Parathyroid adenoma (tissue), 2 donors: ENCODE results near the gene ETV3.

Source experiments
- H2AFZ ChIP-seq: fragments of 300-600 bp; sonication (generic); one replicate; pipeline ENCODE4 v1.7.0; 2017; ENCODE audit warnings: antibody characterized with exemption, mild to moderate bottlenecking
- H3K27ac ChIP-seq: fragments of 300-600 bp; sonication (generic); one replicate; pipeline ENCODE4 v1.7.0; 2017
- H3K27me3 ChIP-seq: fragments of 300-600 bp; sonication (generic); one replicate; pipeline ENCODE4 v1.7.0; 2017; ENCODE audit warnings: low read length; ENCODE audit not compliant: control insufficient read depth, insufficient read depth
- H3K36me3 ChIP-seq: fragments of 300-600 bp; sonication (generic); one replicate; pipeline ENCODE4 v1.7.0; 2017; ENCODE audit warnings: low read length; ENCODE audit not compliant: control insufficient read depth, insufficient read depth
- H3K4me1 ChIP-seq: fragments of 300-600 bp; sonication (generic); one replicate; pipeline ENCODE4 v1.7.0; 2017; ENCODE audit warnings: control low read depth
- H3K4me2 ChIP-seq: fragments of 300-600 bp; sonication (generic); one replicate; pipeline ENCODE4 v1.7.0; 2017; ENCODE audit warnings: low read length
- H3K4me3 ChIP-seq: fragments of 300-600 bp; sonication (generic); one replicate; pipeline ENCODE4 v1.7.0; 2017; ENCODE audit warnings: low read depth, low read length
- H3K79me2 ChIP-seq: fragments of 300-600 bp; sonication (generic); one replicate; pipeline ENCODE4 v1.7.0; 2017; ENCODE audit warnings: control low read depth
- H3K9ac ChIP-seq: fragments of 300-600 bp; sonication (generic); one replicate; pipeline ENCODE4 v1.7.0; 2017; ENCODE audit warnings: mild to moderate bottlenecking
- H3K9me3 ChIP-seq: fragments of 300-600 bp; sonication (generic); one replicate; pipeline ENCODE4 v1.7.0; 2017; ENCODE audit warnings: low read length; ENCODE audit not compliant: control insufficient read depth
- CTCF ChIP-seq: fragments of 300-600 bp; sonication (generic); IDR thresholded peaks from one replicate; pipeline ENCODE4 v1.7.0; 2017; ENCODE audit warnings: antibody characterized with exemption, mild to moderate bottlenecking
- donor health status: primary hyperparathyroidism.

The ETV3 gene

GRCh38 chr1:157181258-157181657 is 43.1 kb upstream of the ETV3 start:
- H3K4me3 ChIP-seq: no peak overlapping the region
- no peak overlapping the region for H3K9ac ChIP-seq
- H3K36me3 ChIP-seq: no peaks in the 10 kb centered on the region
- H2AFZ ChIP-seq: no peak overlapping the region
- no peak for TF ChIP-seq CTCF
- no peak overlapping the region for H3K4me2 ChIP-seq
- no peak overlapping the region for H3K27ac ChIP-seq
- H3K27me3 ChIP-seq: no peaks in the 10 kb centered on the region
- no peaks in the 10 kb centered on the region for H3K79me2 ChIP-seq
- no peaks in the 10 kb centered on the region for H3K4me1 ChIP-seq
- H3K9me3 ChIP-seq: no peaks in the 10 kb centered on the region

- Histone ChIP-seq H3K4me3 (no peak overlapping the region), H3K9me3 (no peaks in the 10 kb centered on the region), H3K9ac (no peak overlapping the region), H3K4me1 (no peaks in the 10 kb centered on the region), H3K27ac (no peak overlapping the region), H3K27me3 (no peaks in the 10 kb centered on the region), H3K4me2 (no peak overlapping the region), H3K36me3 (no peaks in the 10 kb centered on the region), H3K79me2 (no peaks in the 10 kb centered on the region), H2AFZ (no peak overlapping the region)
- TF ChIP-seq CTCF: no peak
These were observed 40.3 kb upstream of the ETV3 start for GRCh38 chr1:157178490-157178889.

- Histone ChIP-seq H3K4me3 (no peak overlapping the region), H3K36me3 (no peaks in the 10 kb centered on the region), H3K79me2 (no peaks in the 10 kb centered on the region), H3K4me1 (no peaks in the 10 kb centered on the region), H3K4me2 (no peak overlapping the region), H3K9ac (no peak overlapping the region), H2AFZ (no peak overlapping the region), H3K27me3 (no peaks in the 10 kb centered on the region), H3K9me3 (no peaks in the 10 kb centered on the region), H3K27ac (no peak overlapping the region)
- TF ChIP-seq CTCF: no peak
These were observed 39.7 kb upstream of the ETV3 start for GRCh38 chr1:157177733-157178394.

- Histone ChIP-seq H3K4me3 (no peak overlapping the region), H3K4me1 (no peaks in the 10 kb centered on the region), H2AFZ (no peak overlapping the region), H3K9ac (no peak overlapping the region), H3K79me2 (no peaks in the 10 kb centered on the region), H3K27ac (no peak overlapping the region), H3K9me3 (no peaks in the 10 kb centered on the region), H3K27me3 (no peaks in the 10 kb centered on the region), H3K36me3 (no peaks in the 10 kb centered on the region), H3K4me2 (no peak overlapping the region)
- TF ChIP-seq CTCF: no peak
These were observed 38.5 kb upstream of the ETV3 start for GRCh38 chr1:157176591-157177121.

DNA sequence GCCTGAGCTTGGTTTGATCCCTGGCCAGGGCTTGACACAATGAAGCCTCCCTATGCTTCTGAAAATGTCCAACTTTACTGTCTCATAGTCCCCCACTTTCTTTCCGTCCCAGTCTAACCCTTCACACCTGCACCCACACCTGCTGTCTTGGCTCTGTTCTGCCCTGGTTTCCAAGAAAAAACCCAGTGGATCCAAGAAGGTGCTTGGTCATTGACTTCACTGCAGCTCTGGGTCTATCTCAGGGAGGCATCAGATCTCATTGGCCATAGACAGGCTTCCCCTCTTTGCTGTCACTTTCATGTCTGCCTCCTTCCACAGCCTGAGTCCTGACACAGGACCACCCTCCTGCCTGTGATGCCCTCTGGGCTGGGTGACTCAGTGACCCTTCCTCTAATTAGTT is 37.8 kb upstream of the ETV3 start:
- H3K27ac ChIP-seq: no peak overlapping the region
- no peak for TF ChIP-seq CTCF

More for the DNA sequence above, 37.8 kb upstream of the ETV3 start:
- H3K9ac ChIP-seq: no peak overlapping the region
- H3K4me2 ChIP-seq: no peak overlapping the region
- H3K27me3 ChIP-seq: no peaks in the 10 kb centered on the region
- H3K9me3 ChIP-seq: no peaks in the 10 kb centered on the region
- H3K4me1 ChIP-seq: no peaks in the 10 kb centered on the region
- H2AFZ ChIP-seq: no peak overlapping the region
- no peaks in the 10 kb centered on the region for H3K36me3 ChIP-seq
- H3K4me3 ChIP-seq: no peak overlapping the region
- no peaks in the 10 kb centered on the region for H3K79me2 ChIP-seq
